ENCODE results near the gene ALDOC. TPM values are rescaled to one million over a fixed set of nuclear protein-coding genes. Genes with fewer than 3 reads are reported as not detected.

Gene ALDOC
- total and polyA plus RNA-seq, 10 of the 15 experiments (the other 5 are each of a cell fraction or from before 2014, with no cell fraction given): 16.0 to 268 (median 78.2) TPM

GRCh38 chr17:28567604-28568003 lies 9.1 kb downstream of the ALDOC start (continued):
- TF ChIP-seq, protein P1, sequence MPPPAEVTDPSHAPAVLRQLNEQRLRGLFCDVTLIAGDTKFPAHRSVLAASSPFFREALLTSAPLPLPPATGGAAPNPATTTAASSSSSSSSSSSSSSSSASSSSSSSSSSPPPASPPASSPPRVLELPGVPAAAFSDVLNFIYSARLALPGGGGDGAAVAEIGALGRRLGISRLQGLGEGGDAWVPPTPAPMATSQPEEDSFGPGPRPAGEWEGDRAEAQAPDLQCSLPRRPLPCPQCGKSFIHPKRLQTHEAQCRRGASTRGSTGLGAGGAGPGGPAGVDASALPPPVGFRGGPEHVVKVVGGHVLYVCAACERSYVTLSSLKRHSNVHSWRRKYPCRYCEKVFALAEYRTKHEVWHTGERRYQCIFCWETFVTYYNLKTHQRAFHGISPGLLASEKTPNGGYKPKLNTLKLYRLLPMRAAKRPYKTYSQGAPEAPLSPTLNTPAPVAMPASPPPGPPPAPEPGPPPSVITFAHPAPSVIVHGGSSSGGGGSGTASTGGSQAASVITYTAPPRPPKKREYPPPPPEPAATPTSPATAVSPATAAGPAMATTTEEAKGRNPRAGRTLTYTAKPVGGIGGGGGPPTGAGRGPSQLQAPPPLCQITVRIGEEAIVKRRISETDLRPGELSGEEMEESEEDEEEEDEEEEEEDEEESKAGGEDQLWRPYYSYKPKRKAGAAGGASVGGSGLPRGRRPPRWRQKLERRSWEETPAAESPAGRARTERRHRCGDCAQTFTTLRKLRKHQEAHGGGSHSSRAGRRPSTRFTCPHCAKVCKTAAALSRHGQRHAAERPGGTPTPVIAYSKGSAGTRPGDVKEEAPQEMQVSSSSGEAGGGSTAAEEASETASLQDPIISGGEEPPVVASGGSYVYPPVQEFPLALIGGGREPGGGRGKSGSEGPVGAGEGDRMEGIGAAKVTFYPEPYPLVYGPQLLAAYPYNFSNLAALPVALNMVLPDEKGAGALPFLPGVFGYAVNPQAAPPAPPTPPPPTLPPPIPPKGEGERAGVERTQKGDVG (CRISPR knock-in tag; IDR thresholded peaks at IDR 0.05): no peak
- TF ChIP-seq PAX5 (IDR thresholded peaks at IDR 0.05; ENCODE audit: borderline replicate concordance, low read depth, low read length) (no peak), ZBED1 (IDR thresholded peaks at IDR 0.05; ENCODE audit: borderline replicate concordance) (no peak), SMAD1 (IDR thresholded peaks at IDR 0.05; ENCODE audit: low read depth, partially characterized antibody) (no peak), FOXK2 (IDR thresholded peaks at IDR 0.05) (no peak), ZNF24 (IDR thresholded peaks at IDR 0.05) (0 out of 2 replicates have a peak, but pooled peaks have one; percentile 14), MTA3 (IDR thresholded peaks at IDR 0.05; ENCODE audit: borderline replicate concordance, low read length) (no peak), MEF2A (IDR thresholded peaks at IDR 0.05; ENCODE audit: insufficient read depth, low read depth, low read length) (no peak), NBN (IDR thresholded peaks at IDR 0.05) (0 out of 2 replicates have a peak, but pooled peaks have one; percentile 69), MTA2 (IDR thresholded peaks at IDR 0.05; ENCODE audit: low read depth) (0 out of 2 replicates have a peak, but pooled peaks have one; percentile 23), IKZF1 (conservative IDR thresholded peaks at IDR 0.05) (peak; percentile 80), NFXL1 (IDR thresholded peaks at IDR 0.05; ENCODE audit: borderline replicate concordance) (no peak), ATF3 (IDR thresholded peaks at IDR 0.05; ENCODE audit: borderline replicate concordance, extremely low read depth, low read depth, low read length) (no peak), TCF7 (IDR thresholded peaks at IDR 0.05; ENCODE audit: borderline replicate concordance) (no peak), STAT1 (conservative IDR thresholded peaks at IDR 0.05) (no peak), REST (IDR thresholded peaks at IDR 0.05; ENCODE audit: low read depth, low read length) (no peak), MEF2B (IDR thresholded peaks at IDR 0.05; ENCODE audit: partially characterized antibody, poor library complexity, severe bottlenecking) (no peak), HDAC6 (IDR thresholded peaks at IDR 0.05; ENCODE audit: unreplicated experiment) (no peak), ZNF622 (IDR thresholded peaks at IDR 0.05) (no peak)
- TF ChIP-seq, protein P2, sequence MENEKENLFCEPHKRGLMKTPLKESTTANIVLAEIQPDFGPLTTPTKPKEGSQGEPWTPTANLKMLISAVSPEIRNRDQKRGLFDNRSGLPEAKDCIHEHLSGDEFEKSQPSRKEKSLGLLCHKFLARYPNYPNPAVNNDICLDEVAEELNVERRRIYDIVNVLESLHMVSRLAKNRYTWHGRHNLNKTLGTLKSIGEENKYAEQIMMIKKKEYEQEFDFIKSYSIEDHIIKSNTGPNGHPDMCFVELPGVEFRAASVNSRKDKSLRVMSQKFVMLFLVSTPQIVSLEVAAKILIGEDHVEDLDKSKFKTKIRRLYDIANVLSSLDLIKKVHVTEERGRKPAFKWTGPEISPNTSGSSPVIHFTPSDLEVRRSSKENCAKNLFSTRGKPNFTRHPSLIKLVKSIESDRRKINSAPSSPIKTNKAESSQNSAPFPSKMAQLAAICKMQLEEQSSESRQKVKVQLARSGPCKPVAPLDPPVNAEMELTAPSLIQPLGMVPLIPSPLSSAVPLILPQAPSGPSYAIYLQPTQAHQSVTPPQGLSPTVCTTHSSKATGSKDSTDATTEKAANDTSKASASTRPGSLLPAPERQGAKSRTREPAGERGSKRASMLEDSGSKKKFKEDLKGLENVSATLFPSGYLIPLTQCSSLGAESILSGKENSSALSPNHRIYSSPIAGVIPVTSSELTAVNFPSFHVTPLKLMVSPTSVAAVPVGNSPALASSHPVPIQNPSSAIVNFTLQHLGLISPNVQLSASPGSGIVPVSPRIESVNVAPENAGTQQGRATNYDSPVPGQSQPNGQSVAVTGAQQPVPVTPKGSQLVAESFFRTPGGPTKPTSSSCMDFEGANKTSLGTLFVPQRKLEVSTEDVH (IDR thresholded peaks at IDR 0.05; ENCODE audit: low read depth, partially characterized antibody): no peak
